ENCODE results near the gene CYGB. TPM values are rescaled to one million over a fixed set of nuclear protein-coding genes. Genes with fewer than 3 reads are reported as not detected.
"Not testable (repeated sequence)": the region's sequence is repeated elsewhere in the genome, so short reads cannot be mapped to it uniquely, and the experiment has no call there.

CYGB gene
- total RNA-seq, 1 experiment from 2014 or later = not detected

DNA sequence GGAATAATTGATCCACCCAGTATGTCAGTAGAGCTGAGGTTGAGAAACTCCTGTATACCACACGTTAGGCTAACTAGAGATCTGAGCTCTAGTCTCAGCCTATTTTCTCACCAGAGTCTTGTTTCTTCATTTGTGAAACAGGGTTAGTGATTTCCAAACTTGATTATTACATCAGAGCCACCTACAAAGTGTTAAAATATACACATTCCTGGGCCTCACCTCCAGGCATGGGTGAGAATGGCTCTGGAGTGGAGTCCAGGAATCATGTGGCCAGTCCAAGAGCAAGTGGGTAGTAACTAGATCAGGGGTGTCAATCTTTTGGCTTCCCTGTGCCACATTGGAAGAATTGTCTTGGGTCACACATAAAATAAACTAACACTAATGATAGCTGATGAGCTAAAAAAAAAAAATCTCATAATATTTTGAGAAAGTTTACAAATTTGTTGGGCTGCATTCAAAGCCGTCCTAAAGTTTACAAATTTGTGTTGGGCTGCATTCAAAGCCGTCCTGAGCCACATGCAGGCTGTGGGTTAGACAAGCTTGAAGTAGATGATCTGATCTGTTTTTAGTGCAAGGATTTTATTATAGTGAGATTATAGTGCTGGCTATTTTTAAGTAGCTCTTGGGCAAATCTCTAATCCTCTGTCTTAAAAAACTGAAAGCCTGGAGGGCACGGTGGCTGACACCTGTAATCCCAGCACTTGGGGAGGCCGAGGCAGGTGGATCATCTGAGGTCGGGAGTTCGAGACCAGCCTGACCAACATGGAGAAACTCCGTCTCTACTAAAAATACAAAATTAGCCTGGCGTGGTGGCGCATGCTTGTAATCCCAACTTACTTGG, 22.7 kb upstream of the CYGB start:
- Histone ChIP-seq H2AFZ (ENCODE audit: low read length) (no peak overlapping the region), H3K27ac (ENCODE audit: low read length) (no peak overlapping the region), H3K79me2 (ENCODE audit: low read length) (peaks cover 44% of the 10 kb centered on the region), H3K4me2 (ENCODE audit: low read depth, low read length, poor library complexity, severe bottlenecking) (peak overlapping the region; percentile 80), H4K20me1 (ENCODE audit: insufficient read depth, low read depth, low read length) (peaks cover 39% of the 10 kb centered on the region), H3K9ac (ENCODE audit: low read length) (no peak overlapping the region), H3K4me3 (ENCODE audit: low read length) (no peak overlapping the region), H3K9me2 (replicated peaks; ENCODE audit: insufficient read depth, low read length) (no peaks in the 10 kb centered on the region), H3K36me3 (ENCODE audit: insufficient read depth, low read length) (peaks cover 41% of the 10 kb centered on the region), H3K9me3 (ENCODE audit: low read length) (no peaks in the 10 kb centered on the region), H3K4me1 (ENCODE audit: low read length) (peaks cover 28% of the 10 kb centered on the region), H3K27me3 (ENCODE audit: low read length) (no peaks in the 10 kb centered on the region)
- no peak for DNase-seq

DNA sequence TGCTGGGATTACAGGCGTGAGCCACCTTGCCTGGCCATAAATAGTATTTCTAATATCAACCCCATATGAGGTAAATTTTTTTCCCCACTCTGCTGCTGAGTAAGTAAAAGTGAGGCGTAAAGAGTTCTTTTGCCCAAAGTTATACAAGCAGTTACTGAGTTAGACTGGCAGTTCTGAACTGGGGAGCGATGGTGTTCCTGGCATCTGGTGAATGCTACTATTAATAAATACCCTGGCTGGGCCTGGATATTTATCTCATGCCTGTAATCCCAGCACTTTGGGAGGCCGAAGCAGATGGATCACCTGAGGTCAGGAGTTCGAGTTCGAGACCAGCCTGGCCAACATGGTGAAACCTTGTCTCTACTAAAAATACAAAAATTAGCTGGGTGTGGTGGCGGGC, 22.0 kb upstream of the CYGB start:
- Histone ChIP-seq H3K4me3 (ENCODE audit: low read length) (peak overlapping the region; percentile 93; the same call in 1 of the 2 replicates), H3K36me3 (ENCODE audit: insufficient read depth, low read length) (peaks cover 39% of the 10 kb centered on the region), H4K20me1 (ENCODE audit: insufficient read depth, low read depth, low read length) (peaks cover 37% of the 10 kb centered on the region), H3K9ac (ENCODE audit: low read length) (peak overlapping the region; percentile 99; the same call in 1 of the 2 replicates), H3K4me2 (ENCODE audit: low read depth, low read length, poor library complexity, severe bottlenecking) (peak overlapping the region; percentile 80), H3K79me2 (ENCODE audit: low read length) (peaks cover 44% of the 10 kb centered on the region), H3K4me1 (ENCODE audit: low read length) (peaks cover 28% of the 10 kb centered on the region)
- H3K9me2 ChIP-seq (replicated peaks; ENCODE audit: insufficient read depth, low read length); H3K27ac ChIP-seq (ENCODE audit: low read length); H3K9me3 ChIP-seq (ENCODE audit: low read length); DNase-seq; H2AFZ ChIP-seq (ENCODE audit: low read length); H3K27me3 ChIP-seq (ENCODE audit: low read length): not testable (repeated sequence)

DNA sequence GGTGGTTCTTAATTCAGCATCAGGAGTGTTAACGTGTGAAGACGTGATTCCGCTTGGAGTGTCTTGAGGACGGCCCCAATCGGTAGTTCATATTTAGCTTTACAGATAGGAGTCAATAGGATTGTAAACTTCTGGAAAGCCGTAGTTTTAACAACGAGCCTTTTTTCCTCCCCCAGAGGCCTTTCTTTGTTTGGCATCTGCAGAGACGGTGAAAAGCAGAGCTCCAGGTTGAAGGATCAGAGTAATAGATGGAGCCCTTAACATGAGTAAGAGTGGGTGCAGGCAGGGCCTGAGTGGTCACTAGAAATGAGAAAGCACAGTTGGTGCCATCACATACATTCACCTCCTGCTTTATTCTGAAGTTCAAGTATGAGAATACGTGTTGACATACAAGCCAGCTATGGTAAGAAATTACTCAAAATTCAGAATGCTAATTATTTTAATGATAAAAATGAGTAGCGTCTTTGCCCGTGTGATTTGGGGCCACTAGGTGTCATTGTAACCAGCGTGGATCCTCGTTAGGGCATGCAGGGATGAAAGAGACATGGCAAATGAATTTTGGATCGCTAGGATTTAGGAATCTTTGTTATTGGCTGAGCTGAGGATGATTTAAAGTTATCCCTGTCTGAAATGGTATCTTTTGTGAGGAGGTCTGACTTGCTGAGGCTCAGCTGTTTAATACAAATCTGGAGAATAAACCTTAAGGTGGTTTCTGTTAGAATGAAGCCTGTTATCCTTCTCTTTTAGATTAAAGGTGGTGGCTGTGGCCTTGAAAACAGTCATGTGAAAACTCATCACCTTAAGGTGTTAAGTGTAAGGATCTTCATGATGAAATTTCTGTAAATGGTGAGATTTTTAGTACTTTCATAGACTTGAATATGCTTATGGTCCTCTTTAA, 20.9 kb upstream of the CYGB start:
- no peak overlapping the region for H2AFZ ChIP-seq (ENCODE audit: low read length)
- H3K9ac ChIP-seq (ENCODE audit: low read length) = peak overlapping the region; percentile 99
- H3K4me1 ChIP-seq (ENCODE audit: low read length) = peaks cover 28% of the 10 kb centered on the region
- peak; percentile 54 for DNase-seq
- H3K27ac ChIP-seq (ENCODE audit: low read length) = peak overlapping the region; percentile 65
- no peaks in the 10 kb centered on the region for H3K27me3 ChIP-seq (ENCODE audit: low read length)
- H3K9me2 ChIP-seq (replicated peaks; ENCODE audit: insufficient read depth, low read length) = no peaks in the 10 kb centered on the region
- H4K20me1 ChIP-seq (ENCODE audit: insufficient read depth, low read depth, low read length) = peaks cover 37% of the 10 kb centered on the region
- H3K4me2 ChIP-seq (ENCODE audit: low read depth, low read length, poor library complexity, severe bottlenecking) = peak overlapping the region; percentile 80
- H3K4me3 ChIP-seq (ENCODE audit: low read length) = peak overlapping the region; percentile 93
- peaks cover 39% of the 10 kb centered on the region for H3K36me3 ChIP-seq (ENCODE audit: insufficient read depth, low read length)
- no peaks in the 10 kb centered on the region for H3K9me3 ChIP-seq (ENCODE audit: low read length)
- peaks cover 44% of the 10 kb centered on the region for H3K79me2 ChIP-seq (ENCODE audit: low read length)

DNA sequence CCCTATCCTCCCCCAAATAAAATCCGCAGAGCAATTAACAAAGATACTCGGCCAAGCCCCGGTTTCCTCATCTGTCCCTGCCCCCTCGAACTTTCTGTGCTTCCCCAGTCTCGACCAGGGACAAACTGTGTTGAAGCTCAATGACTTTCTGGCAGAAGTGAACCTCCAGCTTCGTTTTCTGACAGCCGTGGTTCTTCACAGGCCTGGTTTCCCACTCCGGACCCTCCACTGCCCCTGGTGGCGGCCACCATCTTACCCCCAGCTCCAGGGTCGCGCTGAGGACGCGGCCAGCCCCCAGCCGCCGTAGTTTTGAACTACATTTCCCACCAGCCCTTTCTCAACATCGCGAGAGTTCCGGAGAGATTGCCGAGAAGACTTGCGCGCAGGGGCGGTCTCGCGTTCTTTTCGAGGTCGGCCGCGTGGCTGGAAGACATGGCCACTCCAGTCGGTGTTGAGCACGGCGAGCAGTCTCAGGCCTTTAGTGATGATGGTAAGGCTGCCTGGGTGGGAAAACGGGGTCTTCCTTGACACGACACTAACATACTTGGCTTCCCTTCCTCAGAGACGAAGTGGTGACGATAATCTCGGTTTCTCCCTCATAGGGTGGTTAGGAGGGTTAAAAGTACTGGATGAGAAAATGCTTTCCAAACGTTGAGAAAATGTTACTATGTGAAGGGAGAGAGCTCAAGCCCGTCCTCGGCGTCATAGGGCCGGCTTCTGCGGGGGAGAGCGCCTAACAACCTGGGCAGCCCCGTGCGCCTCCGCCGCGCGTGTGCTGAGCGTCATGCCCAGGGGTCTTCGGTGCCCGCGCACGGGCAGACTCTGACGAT, 20.1 kb upstream of the CYGB start:
- Histone ChIP-seq H3K36me3 (ENCODE audit: insufficient read depth, low read length) (peaks cover 36% of the 10 kb centered on the region), H2AFZ (ENCODE audit: low read length) (peak overlapping the region; percentile 96), H3K4me1 (ENCODE audit: low read length) (peaks cover 28% of the 10 kb centered on the region), H3K27ac (ENCODE audit: low read length) (peak overlapping the region; percentile 65), H3K9me2 (replicated peaks; ENCODE audit: insufficient read depth, low read length) (no peaks in the 10 kb centered on the region), H3K27me3 (ENCODE audit: low read length) (no peaks in the 10 kb centered on the region), H3K4me2 (ENCODE audit: low read depth, low read length, poor library complexity, severe bottlenecking) (peak overlapping the region; percentile 80), H3K9ac (ENCODE audit: low read length) (peak overlapping the region; percentile 99), H3K79me2 (ENCODE audit: low read length) (peaks cover 44% of the 10 kb centered on the region), H3K9me3 (ENCODE audit: low read length) (no peaks in the 10 kb centered on the region), H3K4me3 (ENCODE audit: low read length) (peak overlapping the region; percentile 93), H4K20me1 (ENCODE audit: insufficient read depth, low read depth, low read length) (peaks cover 37% of the 10 kb centered on the region)
- peak; percentile 99 for DNase-seq

DNA sequence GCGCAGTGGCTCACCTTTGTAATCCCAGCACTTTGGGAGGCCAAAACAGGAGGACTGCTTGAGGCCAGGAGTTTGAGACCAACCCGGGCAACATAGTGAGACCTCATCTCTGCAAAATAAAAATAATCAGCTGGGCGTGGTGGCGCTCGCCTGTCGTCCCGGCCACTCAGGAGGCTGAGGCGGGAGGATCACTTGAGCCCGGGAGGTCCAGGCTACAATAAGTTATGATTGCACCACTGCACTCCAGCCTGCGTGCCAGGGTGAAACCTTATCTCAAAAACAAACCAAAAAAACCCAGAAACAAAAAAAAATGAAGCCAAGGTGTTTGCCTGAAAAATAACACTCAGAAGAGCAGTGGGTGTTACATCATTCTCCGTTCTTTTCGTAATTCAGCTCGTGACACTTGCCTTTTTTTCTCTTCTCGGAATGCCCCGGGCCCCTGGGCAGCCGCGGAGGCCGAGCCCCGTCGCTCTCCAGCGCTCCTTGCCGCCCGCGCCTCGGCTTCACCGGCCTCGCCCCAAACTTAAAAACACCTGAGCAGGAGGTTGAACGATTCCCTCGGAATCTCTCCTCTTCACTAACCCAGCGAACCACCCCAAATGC, 19.4 kb upstream of the CYGB start:
- H3K9ac ChIP-seq (ENCODE audit: low read length) = peak overlapping the region; percentile 99
- peak overlapping the region; percentile 96 for H2AFZ ChIP-seq (ENCODE audit: low read length)
- DNase-seq = peak; percentile 65
- H3K36me3 ChIP-seq (ENCODE audit: insufficient read depth, low read length) = peaks cover 33% of the 10 kb centered on the region
- no peaks in the 10 kb centered on the region for H3K9me2 ChIP-seq (replicated peaks; ENCODE audit: insufficient read depth, low read length)
- peaks cover 34% of the 10 kb centered on the region for H4K20me1 ChIP-seq (ENCODE audit: insufficient read depth, low read depth, low read length)
- H3K4me2 ChIP-seq (ENCODE audit: low read depth, low read length, poor library complexity, severe bottlenecking) = peak overlapping the region; percentile 80
- H3K4me1 ChIP-seq (ENCODE audit: low read length) = peaks cover 28% of the 10 kb centered on the region
- no peaks in the 10 kb centered on the region for H3K27me3 ChIP-seq (ENCODE audit: low read length)
- peak overlapping the region; percentile 93 for H3K4me3 ChIP-seq (ENCODE audit: low read length)
- H3K9me3 ChIP-seq (ENCODE audit: low read length) = no peaks in the 10 kb centered on the region
- H3K79me2 ChIP-seq (ENCODE audit: low read length) = peaks cover 42% of the 10 kb centered on the region
- peak overlapping the region; percentile 48 for H3K27ac ChIP-seq (ENCODE audit: low read length)

DNA sequence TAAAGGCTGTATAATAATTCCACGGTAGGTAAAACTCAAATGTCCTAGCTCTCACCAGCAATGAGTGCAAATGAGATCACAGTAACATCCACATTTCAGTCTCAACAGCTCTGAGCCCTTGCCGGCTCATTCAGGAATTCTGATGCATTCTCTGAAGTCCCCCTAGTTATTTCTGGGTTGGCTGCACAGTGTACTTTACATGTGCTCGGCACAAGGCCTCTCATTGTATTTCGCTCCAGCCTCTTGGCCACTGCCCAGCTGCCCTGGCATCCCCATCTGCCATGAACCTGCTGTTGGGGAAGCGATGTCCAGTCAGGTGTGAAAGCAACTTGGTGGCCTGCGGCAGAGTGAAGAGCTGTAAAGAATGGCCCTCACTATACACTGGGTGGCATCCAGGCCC, 16.6 kb upstream of the CYGB start:
- Histone ChIP-seq H3K9me3 (ENCODE audit: low read length) (no peaks in the 10 kb centered on the region), H3K9me2 (replicated peaks; ENCODE audit: insufficient read depth, low read length) (no peaks in the 10 kb centered on the region), H3K27me3 (ENCODE audit: low read length) (no peaks in the 10 kb centered on the region), H3K4me1 (ENCODE audit: low read length) (peaks cover 15% of the 10 kb centered on the region), H3K79me2 (ENCODE audit: low read length) (peaks cover 16% of the 10 kb centered on the region), H3K4me3 (ENCODE audit: low read length) (no peak overlapping the region), H4K20me1 (ENCODE audit: insufficient read depth, low read depth, low read length) (peaks cover 8% of the 10 kb centered on the region; the same call in 1 of the 2 replicates), H3K9ac (ENCODE audit: low read length) (no peak overlapping the region), H3K4me2 (ENCODE audit: low read depth, low read length, poor library complexity, severe bottlenecking) (no peak overlapping the region), H3K27ac (ENCODE audit: low read length) (no peak overlapping the region), H3K36me3 (ENCODE audit: insufficient read depth, low read length) (peaks cover 7% of the 10 kb centered on the region; the same call in 1 of the 2 replicates), H2AFZ (ENCODE audit: low read length) (no peak overlapping the region)
- DNase-seq = no peak

DNA sequence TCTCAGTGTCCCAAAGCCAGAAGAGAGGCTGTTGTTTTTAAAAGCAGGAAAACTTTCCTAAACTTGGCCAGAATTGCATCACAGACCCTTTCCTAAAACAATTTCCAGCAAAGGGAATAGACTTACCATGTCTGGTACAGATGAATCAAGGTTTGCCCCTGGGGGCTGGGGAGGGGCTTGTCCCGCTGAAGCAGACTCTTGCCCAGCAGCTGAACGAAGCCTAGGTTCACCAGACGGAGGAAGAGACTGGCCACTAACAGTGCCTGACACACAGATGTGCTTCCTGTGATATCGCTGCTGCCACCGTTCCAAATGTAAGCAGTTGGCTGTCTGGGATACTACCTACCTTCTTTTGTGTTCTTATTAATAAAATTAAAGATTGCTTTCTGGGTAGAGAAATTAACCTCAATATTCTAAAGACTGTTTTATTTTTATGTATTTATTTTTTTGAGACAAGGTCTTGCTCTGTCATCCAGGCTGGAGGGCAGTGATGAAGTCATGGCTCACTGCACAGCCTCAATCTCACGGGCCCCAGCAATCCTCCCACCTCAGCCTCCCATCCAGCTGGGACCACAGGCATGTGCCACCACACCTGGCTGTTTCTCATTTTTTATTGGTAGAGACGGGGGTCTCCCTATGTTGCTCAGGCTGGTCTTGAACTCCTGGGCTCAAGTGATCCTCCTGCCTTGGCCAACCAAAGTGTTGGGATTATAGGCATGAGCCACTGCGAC, 15.8 kb upstream of the CYGB start:
- Histone ChIP-seq H3K9me2 (replicated peaks; ENCODE audit: insufficient read depth, low read length) (no peaks in the 10 kb centered on the region), H3K4me3 (ENCODE audit: low read length) (no peak overlapping the region), H3K36me3 (ENCODE audit: insufficient read depth, low read length) (no peaks in the 10 kb centered on the region), H3K4me2 (ENCODE audit: low read depth, low read length, poor library complexity, severe bottlenecking) (no peak overlapping the region), H3K27ac (ENCODE audit: low read length) (no peak overlapping the region), H3K9ac (ENCODE audit: low read length) (no peak overlapping the region), H4K20me1 (ENCODE audit: insufficient read depth, low read depth, low read length) (no peaks in the 10 kb centered on the region), H3K79me2 (ENCODE audit: low read length) (peaks cover 8% of the 10 kb centered on the region), H3K4me1 (ENCODE audit: low read length) (peaks cover 7% of the 10 kb centered on the region), H2AFZ (ENCODE audit: low read length) (no peak overlapping the region), H3K27me3 (ENCODE audit: low read length) (no peaks in the 10 kb centered on the region), H3K9me3 (ENCODE audit: low read length) (no peaks in the 10 kb centered on the region)
- DNase-seq = no peak

Measured in Karpas-422 (cell line).